HG03521 (cell line): ENCODE results near the gene PLCD1.

Experiments
- ATAC-seq: cut with Tn5 transposase; IDR thresholded peaks from one replicate; pipeline ENCODE4 v1.9.1; 2021; ENCODE audit warnings: mild to moderate bottlenecking, moderate library complexity; ENCODE audit not compliant: unreplicated experiment

The PLCD1 gene

DNA sequence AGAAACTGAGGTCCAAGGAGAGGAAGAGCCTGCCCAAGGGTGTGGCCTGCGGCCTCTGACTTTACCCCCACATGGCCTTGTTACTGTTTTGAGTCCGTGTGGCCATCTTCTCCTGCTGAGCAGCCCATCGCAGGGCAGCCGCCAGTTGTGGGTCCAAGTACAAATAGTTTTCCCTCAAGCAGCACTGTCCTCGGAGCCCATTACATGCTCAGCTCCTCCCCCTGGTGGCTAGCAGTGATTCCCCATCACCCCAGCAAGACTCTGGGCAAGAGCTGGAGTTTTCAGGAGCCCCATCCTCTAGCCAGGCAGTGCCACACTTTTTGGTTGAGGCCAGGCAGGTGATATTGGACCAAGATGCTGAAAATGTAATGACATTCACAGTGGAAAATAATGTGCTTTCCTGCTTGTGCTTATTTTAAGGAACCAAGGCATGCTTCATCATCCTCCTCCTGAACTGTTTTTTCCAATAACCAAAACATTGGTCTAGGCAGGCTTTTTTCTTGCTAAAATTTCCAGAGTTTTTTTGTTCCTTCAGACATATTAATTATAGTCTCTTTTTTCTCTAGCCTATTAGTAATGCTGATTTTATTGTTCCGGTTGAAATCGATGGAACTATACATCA, 62.1 kb downstream of the PLCD1 start:
- peak; percentile 54 for ATAC-seq

GRCh38 chr3:37964716-37965115, 64.7 kb downstream of the PLCD1 start:
- ATAC-seq: no peak

DNA sequence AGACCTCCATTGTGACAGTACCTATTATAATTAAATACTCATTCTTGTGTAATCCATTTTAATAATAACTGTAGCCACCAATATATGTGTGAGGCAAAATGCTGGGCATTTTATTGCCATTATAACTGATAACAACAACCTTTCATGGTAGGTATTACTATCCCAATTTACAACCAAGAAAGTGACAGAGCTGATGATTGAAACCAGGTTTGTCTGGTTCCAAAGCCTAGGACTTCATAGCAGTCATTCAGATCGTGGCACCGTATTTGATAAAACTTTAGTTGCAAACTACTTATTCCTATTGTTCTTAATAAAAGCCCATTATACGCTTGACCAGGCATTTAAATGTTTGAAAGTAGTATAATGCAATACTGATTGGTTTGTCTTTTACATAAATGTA, 65.3 kb downstream of the PLCD1 start:
- ATAC-seq: no peak

DNA sequence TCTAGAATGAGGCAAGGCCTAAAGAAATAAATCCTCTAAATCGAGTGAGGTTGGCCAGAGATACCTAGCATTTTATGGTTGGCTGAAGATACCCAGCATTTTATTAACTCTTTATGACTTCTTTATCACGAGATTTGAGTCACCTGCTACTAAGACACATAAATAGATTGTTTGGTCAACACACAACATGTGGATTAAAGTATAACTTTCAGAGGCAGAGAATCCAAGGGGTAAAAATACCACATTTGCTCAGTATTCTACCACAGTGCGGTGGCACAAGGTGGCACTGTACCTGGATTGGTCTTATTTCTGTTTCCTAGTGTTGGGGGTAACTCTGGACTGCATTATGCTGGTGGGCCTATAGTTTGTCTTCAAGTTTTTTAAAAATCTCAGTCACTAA, 65.8 kb downstream of the PLCD1 start:
- no peak for ATAC-seq

GRCh38 chr3:37963016-37963415, 66.4 kb downstream of the PLCD1 start:
- ATAC-seq: no peak

DNA sequence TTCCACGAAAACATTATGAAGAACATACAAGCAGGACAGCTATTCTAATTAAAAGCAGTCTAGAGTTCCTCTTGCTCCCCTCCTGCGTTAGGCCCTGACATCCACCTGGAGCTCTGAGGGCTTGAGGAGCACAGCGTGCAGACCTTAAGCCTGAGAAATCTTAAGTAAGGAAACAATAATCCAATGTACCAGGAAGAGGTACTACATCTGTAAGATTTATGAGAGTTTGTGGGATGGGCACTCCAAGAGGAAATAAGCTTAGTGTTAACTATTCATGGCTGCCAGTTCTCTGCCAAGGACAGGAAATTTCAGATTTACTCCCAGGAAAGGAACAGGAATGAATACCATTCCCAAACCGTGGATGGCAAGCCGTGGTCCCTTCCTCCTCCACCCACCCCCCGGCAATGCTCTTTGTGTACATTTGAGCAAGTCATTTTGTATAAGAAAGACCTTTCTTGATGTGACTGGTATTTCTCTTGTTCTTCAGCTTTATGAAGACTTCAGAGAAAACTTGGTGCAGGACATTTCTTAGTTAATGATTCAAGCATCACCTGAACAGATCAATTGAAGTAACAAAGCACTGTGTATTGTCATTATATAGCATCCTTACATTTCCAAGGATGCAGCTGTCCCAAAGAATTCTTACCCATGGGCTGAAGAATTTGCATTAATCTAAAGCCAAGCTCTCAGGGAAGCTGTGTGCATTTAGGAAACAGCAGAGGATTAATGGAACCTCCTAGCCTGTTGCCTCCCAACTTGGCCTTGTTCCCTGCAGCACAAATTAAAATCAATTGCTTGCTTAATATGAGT, 67.6 kb downstream of the PLCD1 start:
- ATAC-seq: no peak

- no peak for ATAC-seq
Measured at GRCh38 chr3:37957539-37957936, 71.9 kb downstream of the PLCD1 start.
